ENCODE data around the gene EDDM13.

The EDDM13 gene

GRCh38 chr19:56308792-56309191, 36.2 kb downstream of the EDDM13 start:
- H3K4me1 ChIP-seq (ENCODE audit: low read length) = peaks cover 4% of the 10 kb centered on the region
- H3K9me2 ChIP-seq (replicated peaks; ENCODE audit: insufficient read depth, low read length) = no peaks in the 10 kb centered on the region
- DNase-seq = no peak
- H2AFZ ChIP-seq (ENCODE audit: low read length) = no peak overlapping the region
- no peaks in the 10 kb centered on the region for H3K27me3 ChIP-seq (replicated peaks; ENCODE audit: insufficient read depth, low read length)
- H3K9me3 ChIP-seq (replicated peaks; ENCODE audit: insufficient read depth, low read length) = no peaks in the 10 kb centered on the region
- no peak overlapping the region for H3K9ac ChIP-seq (ENCODE audit: low read length)
- H4K20me1 ChIP-seq (ENCODE audit: insufficient read depth, low read length) = no peaks in the 10 kb centered on the region
- TF ChIP-seq CTCF (IDR thresholded peaks at IDR 0.05; ENCODE audit: low read length) (no peak), EZH2 (optimal IDR thresholded peaks at IDR 0.05; ENCODE audit: low read depth, low read length) (no peak), EZH2phosphoT487 (IDR thresholded peaks at IDR 0.05; ENCODE audit: low read length) (no peak)
- peaks cover 3% of the 10 kb centered on the region; the same call in 1 of the 2 replicates for H3K79me2 ChIP-seq (ENCODE audit: low read length)
- H3F3A ChIP-seq (ENCODE audit: insufficient read depth, low read length) = 0 out of 2 replicates have a peak, but pooled peaks cover under 1% of the 10 kb centered on the region
- H3K36me3 ChIP-seq (replicated peaks; ENCODE audit: insufficient read depth, low read length) = no peaks in the 10 kb centered on the region
- H3K4me3 ChIP-seq (ENCODE audit: low read length) = no peak overlapping the region
- no peak overlapping the region for H3K4me2 ChIP-seq (ENCODE audit: low read depth, low read length)
- H3K27ac ChIP-seq (ENCODE audit: low read length) = no peak overlapping the region

DNA sequence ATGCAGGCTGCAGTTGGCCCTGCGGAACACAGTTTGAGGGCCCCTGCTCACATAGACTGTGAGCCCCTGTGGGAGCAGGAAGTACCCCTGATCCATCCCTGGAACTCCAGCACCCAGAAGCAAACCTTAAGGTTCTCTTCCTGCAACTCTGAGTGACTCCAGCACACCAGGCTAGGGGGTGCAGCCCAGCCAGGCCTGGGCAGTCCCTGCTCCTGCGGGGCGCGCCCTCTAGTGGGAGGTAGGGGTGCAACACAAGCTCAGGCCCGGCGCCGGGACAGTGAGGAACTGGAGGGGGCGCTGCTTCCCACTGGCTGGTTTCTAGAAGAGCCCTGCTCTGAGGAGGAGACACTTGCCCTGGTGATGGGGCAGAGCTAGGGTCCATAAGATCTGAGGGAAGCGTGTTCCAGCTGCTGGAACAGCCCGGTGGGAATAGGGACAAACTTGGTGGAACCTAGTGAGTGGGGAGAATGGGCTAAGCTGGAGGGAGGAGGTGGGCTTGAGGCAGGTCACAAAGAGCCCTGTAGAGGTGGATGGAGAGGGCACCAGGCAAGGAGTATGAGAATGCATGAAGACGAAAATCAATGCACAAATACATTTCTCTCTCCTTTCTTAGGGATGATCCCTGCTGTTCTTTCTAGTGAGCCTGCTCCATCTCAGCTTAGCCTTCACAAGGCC, 37.1 kb downstream of the EDDM13 start:
- Histone ChIP-seq H3F3A (ENCODE audit: insufficient read depth, low read length) (0 out of 2 replicates have a peak, but pooled peaks cover 5% of the 10 kb centered on the region), H3K9me2 (replicated peaks; ENCODE audit: insufficient read depth, low read length) (no peaks in the 10 kb centered on the region), H2AFZ (ENCODE audit: low read length) (no peak overlapping the region), H3K36me3 (replicated peaks; ENCODE audit: insufficient read depth, low read length) (no peaks in the 10 kb centered on the region), H3K4me1 (ENCODE audit: low read length) (peaks cover 6% of the 10 kb centered on the region), H4K20me1 (ENCODE audit: insufficient read depth, low read length) (no peaks in the 10 kb centered on the region), H3K27ac (ENCODE audit: low read length) (no peak overlapping the region), H3K4me2 (ENCODE audit: low read depth, low read length) (no peak overlapping the region), H3K27me3 (replicated peaks; ENCODE audit: insufficient read depth, low read length) (no peaks in the 10 kb centered on the region), H3K9ac (ENCODE audit: low read length) (no peak overlapping the region), H3K4me3 (ENCODE audit: low read length) (no peak overlapping the region), H3K9me3 (replicated peaks; ENCODE audit: insufficient read depth, low read length) (no peaks in the 10 kb centered on the region), H3K79me2 (ENCODE audit: low read length) (peaks cover 7% of the 10 kb centered on the region; the same call in 1 of the 2 replicates)
- no peak for TF ChIP-seq EZH2 (optimal IDR thresholded peaks at IDR 0.05; ENCODE audit: low read depth, low read length)
- no peak for TF ChIP-seq EZH2phosphoT487 (IDR thresholded peaks at IDR 0.05; ENCODE audit: low read length)
- peak; percentile 100 for TF ChIP-seq CTCF (IDR thresholded peaks at IDR 0.05; ENCODE audit: low read length)
- DNase-seq = peak; percentile 63

GRCh38 chr19:56310462-56310861, 37.9 kb downstream of the EDDM13 start:
- Histone ChIP-seq H3K9ac (ENCODE audit: low read length) (no peak overlapping the region), H3K9me2 (replicated peaks; ENCODE audit: insufficient read depth, low read length) (no peaks in the 10 kb centered on the region)

More at GRCh38 chr19:56310462-56310861, 37.9 kb downstream of the EDDM13 start:
- Histone ChIP-seq H3K79me2 (ENCODE audit: low read length) (peaks cover 7% of the 10 kb centered on the region; the same call in 1 of the 2 replicates), H3K9me3 (replicated peaks; ENCODE audit: insufficient read depth, low read length) (no peaks in the 10 kb centered on the region), H3K4me3 (ENCODE audit: low read length) (no peak overlapping the region), H3K4me1 (ENCODE audit: low read length) (peaks cover 6% of the 10 kb centered on the region), H3F3A (ENCODE audit: insufficient read depth, low read length) (0 out of 2 replicates have a peak, but pooled peaks cover 5% of the 10 kb centered on the region), H2AFZ (ENCODE audit: low read length) (no peak overlapping the region), H3K27me3 (replicated peaks; ENCODE audit: insufficient read depth, low read length) (no peaks in the 10 kb centered on the region), H3K4me2 (ENCODE audit: low read depth, low read length) (no peak overlapping the region), H3K27ac (ENCODE audit: low read length) (no peak overlapping the region), H4K20me1 (ENCODE audit: insufficient read depth, low read length) (no peaks in the 10 kb centered on the region), H3K36me3 (replicated peaks; ENCODE audit: insufficient read depth, low read length) (no peaks in the 10 kb centered on the region)
- TF ChIP-seq EZH2phosphoT487 (IDR thresholded peaks at IDR 0.05; ENCODE audit: low read length) = no peak
- no peak for TF ChIP-seq CTCF (IDR thresholded peaks at IDR 0.05; ENCODE audit: low read length)
- DNase-seq = no peak

Measured in MM.1S (cell line).